NCI-H748 treated with DMSO at 0.1 percent for 48 hours (cell line): ENCODE results near the gene TMEM62.
A peak's percentile ranks its signal among the peaks of the same experiment; 100 is the strongest.

Experiments used
- DNase-seq: peaks from one replicate; lab custom pipeline; 2025; lab: John Stamatoyannopoulos, UW

TMEM62 gene

DNA sequence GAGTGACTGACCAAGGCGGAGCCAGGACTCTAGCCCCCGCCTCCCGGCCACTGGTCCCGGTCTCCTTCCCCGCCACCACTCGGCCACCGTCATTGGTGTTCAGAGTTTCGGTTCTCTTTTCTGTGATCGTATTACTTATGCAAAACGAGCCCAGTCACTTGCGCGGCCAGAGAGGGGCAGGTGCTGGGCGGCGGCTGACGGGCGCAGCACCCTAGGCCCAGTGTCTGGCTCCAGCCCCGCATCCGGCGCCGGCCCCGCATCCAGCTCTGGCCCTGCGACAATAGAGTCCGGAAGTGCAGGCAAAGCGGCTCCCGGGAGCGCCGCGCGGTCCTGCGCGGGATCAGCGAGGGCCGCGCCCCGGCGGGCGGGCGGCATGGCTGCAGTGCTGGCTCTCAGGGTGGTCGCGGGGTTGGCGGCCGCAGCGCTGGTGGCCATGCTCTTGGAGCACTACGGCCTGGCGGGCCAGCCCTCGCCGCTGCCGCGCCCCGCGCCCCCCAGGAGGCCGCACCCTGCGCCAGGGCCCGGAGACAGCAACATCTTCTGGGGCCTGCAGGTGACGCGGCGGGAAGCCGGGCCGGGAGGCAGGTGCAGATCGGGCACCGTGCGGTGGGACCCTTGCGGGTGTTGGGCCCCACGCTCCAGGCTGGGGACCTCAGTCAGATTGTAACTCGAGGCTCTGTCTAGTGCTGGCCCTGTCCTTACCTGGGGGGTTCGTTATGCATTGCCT is at the start of gene TMEM62:
TSS of gene TMEM62 (plus strand) at position 157 of the 727 bp plus-strand sequence. CDS start at position 374, 217 bp downstream.
- peak; percentile 42 for DNase-seq

DNA sequence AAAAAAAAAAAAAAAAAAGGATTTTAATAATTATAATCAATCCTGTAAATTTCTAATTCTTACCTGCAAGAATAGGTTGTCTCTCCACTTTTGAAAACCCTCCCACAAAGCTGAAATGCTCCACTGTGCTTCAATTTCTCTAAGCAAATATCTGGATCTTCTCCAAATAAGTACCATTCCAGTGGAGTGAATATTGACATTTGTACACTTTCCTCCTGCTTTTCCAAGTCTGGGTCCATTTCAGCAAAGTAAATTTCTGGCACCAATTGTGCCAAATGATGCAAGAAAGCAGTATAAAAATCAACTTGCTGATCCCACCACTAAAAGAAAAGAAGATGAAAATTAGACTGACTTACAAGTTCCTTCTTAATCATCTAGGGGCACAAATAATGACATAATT is 47.5 kb upstream of the TMEM62 start:
- DNase-seq = no peak

GRCh38 chr15:43086551-43086950 is 46.8 kb upstream of the TMEM62 start:
- DNase-seq = no peak

DNA sequence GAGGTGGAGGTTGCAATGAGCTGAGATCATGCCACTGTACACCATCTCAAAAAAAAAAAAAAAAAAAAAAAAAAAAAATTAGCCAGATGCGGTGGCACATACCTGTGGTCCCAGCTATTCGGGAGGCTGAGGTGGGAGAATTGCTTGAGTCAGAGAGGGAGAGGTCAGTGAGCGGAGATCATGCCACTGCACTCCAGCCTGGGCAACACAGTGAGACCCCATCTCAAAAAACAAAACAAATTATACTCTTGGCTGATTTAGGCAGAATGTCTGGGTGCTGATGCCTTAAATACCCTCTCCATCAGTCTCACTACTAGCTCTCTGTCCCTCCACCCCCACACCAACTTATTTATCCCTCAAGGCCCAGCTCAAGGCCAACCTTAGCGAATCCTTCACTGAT is 41.5 kb upstream of the TMEM62 start:
- no peak for DNase-seq

DNA sequence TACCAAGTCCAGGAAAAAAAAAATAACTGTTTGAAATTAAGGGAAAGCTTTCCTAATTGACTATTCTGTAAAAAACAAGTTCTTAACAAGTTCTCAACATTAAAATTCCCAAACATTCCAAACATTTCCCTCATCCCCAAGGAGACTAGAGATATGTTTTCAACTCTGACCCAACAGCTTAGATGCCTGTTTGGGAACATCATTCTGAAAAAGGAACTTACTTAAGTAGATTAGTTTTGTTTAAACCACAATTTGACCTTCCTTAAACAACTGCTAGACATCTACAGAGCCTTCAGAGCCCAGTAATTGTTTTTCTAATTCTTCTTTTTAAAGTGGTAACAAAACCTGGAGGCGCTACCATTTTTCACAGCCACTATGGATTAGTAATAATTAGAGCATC is 40.4 kb upstream of the TMEM62 start:
- no peak for DNase-seq

- no peak for DNase-seq
Observed at GRCh38 chr15:43094416-43095030, 38.9 kb upstream of the TMEM62 start.

DNA sequence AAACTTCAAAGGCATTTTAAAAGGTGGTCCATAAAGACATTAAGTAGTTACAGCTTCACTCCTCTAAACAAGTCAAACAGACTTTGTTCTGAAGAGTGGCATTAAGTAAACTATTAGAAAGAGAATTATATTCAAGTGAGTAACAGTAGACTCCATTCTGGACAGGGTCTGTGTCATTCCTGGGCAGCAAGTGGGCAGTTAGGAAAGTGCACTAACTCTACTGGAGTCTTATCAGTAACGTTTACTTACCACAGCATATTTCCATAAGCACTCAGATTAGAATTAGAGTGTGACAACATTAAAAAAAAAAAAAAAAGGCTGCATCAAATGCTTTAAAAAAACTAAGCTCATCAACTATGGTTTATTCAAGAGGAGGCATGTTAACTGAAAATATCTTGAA is 38.1 kb upstream of the TMEM62 start:
- DNase-seq = no peak

DNA sequence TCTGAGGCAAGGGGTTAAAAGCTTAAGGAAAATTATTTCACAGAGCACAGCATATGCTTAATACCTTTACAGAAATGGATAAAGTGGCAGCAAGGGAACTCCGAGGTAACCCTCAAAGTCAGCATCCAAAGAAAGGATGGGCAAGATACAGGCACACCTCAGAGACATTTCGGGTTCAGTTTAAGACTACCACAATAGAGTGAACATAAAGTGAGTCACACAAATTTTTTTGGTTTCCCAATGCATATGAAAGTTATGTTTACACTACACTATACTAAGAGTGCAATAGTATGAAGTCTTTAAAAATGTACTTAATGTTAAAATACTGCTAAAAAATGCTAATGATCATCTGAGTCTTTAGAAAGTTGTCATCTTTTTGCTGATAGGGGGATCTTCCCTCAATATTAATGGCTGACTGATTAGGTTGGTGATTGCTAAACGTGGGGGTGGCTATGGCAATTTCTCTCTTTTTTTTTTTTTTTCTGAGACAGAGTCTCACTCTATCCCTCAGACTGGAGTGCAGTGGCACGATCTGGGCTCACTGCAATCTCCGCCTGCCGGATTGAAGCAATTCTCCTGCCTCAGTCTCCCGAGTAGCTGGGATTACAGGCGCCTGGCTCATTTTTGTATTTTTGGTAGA is 37.6 kb upstream of the TMEM62 start:
- DNase-seq = no peak

DNA sequence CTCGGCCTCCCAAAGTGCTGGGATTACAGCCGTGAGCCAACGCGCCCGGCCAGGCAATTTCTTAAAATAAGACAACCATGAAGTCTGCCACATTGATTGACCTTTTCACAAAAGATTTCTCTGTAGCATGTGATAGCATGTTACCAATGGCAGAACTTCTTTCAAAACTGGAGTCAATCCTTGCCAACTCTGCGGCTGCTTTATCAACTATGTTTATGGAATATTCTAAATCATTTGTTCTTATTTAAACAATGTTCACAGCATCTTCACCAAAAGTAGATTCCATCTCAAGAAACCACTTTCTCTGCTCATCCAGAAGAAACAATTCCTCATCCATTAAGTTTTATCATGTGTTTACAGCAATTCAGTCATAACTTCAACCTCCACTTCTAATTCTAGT is 37.0 kb upstream of the TMEM62 start:
- DNase-seq = no peak

DNA sequence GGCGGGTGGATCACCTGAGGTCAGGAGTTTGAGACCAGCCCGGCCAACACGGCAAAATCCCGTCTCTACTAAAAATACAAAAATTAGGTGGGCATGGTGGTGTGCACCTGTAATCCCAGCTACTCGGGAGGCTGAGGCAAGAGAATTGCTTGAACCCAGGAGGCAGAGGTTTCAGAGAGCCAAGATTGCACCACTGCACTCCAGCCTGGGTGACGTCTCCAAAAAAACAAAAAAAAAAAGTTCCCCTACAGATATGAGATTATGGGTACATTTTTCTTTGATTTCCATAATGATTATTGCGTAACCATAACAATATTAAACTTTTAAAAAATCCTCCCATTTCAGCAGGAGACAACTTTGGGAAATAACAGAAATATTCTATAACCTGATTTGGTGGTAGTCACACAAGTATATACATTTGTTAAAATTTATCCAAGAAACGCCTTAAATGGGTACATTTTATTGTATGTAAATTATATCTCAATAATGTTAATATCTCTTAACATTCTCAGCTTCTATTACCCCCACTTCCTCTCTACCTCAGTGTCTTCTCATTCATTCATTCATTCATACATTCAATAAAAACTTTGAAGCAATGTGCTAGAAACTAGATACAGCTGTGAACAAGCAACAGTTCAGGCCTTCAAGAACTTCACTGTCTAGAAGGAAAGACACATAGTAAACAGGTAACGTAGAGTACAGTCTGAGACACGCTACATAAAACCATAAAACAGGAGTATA is 34.1 kb upstream of the TMEM62 start:
- no peak for DNase-seq

- DNase-seq = no peak
Observed at GRCh38 chr15:43100971-43101370, 32.4 kb upstream of the TMEM62 start.

DNA sequence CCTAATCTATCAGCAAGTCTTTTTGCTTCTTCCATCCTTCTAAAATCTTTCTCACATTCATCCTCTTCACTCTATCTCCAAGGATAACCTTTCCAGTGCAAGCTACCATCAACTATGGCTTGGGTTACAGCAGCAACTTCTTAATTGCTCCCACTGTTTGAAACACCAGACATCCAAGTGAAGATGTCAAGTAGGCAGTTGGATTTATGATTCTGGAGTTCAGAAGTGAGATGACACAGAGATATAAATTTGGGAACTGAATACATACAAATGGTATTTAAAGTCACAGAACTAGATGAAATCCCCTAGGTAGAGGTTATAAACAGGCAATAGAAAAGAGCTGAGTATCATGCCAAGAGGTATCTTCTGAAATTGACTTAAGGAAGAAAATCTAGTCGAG is 31.2 kb upstream of the TMEM62 start:
- DNase-seq = no peak

DNA sequence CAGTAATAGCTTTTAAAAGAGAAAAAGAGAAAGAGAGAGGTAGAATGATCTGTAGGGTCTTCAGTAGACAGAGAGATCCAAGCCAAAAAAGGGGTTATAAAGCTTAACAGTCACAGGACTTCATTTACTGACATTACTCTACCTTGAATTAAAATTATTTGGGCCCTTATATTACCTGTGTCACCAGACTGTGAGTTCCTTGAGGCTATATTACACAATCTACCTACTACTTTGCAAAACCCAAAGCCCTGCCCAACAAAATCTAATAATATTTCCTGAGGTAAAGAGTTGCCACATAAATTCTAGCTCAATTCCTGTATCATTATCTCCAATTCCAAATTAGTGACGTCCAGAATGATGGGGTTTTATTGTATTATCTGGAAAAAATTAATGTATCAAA is 29.5 kb upstream of the TMEM62 start:
- no peak for DNase-seq

DNA sequence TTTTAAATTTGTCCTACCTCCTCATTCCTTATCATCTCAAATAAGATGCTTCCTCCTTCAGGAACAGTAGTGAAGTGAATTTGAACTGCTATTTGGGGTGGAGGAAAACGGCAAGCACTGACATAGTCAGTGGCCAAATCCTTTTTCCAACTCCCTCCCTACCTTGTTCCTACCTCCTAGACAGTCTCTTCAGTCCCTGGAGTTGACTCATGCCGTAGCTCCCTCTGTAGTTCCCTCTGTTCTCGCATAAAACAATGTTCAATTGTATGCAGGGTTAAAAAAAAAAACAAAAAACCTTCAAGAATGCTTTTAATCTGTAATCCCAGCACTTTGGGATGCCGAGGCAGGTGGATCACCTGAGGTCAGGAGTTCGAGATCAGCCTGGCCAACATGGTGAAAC is 29.0 kb upstream of the TMEM62 start:
- DNase-seq = no peak

DNA sequence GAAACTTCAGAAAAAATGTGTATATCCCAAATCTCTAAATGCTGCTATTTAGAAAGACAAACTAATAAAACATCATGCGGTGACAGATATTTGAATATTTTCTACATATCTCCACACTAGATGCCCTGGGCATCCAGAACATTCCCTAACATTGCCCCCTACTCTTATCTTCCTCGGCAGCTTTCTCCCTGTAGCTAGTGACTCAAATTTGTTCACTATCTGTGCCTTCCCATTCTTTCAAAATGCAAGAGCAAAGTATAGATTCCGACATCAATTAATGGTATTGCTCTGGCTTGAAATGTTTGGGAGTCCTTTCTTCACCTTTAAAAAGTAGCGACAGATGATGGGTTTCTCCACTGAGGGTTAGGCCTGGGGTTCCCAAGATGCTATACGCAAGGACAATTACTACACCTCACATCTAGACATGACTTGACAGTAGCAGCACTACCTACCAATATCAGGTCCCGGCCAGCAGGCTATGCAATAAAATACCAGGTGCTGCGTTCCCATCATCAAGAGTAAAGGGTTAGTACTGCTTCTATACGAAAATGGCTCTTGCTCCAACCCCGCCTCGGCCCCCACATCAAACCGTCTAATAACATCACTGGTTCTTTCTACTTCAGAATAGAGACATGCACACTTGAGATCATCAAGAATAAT is 28.2 kb upstream of the TMEM62 start:
- DNase-seq = no peak

- DNase-seq = peak; percentile 41
Observed at GRCh38 chr15:43105778-43106485, 27.5 kb upstream of the TMEM62 start, which contains the start of gene UBR1. Gene UBR1 (minus strand): TSS chr15:43106038. CDS start chr15:43106022, 16 bp downstream.

DNA sequence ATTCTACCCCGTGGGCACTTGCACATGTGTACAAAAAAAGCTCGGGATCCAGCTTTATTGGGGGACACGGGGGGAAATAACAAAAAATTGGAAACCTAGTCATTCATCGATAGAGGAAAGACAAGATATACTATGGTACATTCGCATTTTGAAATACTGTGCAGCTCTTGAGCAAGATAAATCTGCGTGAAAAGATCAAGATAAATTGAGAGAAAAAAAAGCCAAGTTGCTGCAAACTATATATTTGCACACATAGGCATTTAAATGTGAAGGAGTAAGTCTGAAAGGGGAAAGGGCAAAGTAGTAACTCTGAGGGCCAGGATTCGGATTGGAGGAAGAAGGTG is 26.9 kb upstream of the TMEM62 start:
- no peak for DNase-seq

DNA sequence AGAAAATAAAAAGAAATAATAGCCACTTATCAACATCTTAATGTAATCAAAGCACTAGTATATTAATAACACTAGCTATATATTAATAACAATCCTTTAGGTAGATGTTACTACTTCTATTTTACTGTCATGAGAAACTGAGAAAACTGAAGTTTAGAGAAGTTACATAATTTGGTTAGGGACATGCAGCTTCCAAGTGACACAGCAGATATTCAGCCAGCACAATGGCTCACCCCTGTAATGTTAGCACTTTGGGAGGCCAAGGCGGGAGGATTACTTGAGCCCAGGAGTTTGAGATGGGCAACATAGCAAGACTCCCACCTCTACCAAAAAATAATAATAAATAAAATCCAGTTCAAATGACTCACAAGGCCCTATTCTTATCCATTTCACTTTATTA is 25.6 kb upstream of the TMEM62 start:
- no peak for DNase-seq

GRCh38 chr15:43111354-43111753 is 22.0 kb upstream of the TMEM62 start:
- DNase-seq = no peak

DNA sequence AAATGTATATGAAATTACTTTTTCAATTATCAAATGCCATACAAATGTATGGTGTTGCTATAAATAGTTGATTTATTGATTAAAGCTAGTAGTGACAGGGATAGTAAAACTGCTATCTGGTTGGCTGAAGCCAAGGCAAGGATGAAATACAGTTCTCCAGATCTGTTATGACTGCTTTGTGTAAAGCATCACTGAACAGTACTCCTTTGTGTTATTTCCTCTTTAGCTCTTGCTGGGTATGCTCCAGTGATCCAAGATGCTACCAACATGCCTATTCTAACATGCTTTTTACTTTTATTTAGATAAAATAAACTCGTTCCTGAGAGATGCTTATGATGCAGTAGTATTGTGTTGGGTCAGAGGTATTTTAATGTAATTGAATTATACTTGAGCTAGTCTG is 15.1 kb upstream of the TMEM62 start:
- no peak for DNase-seq

DNA sequence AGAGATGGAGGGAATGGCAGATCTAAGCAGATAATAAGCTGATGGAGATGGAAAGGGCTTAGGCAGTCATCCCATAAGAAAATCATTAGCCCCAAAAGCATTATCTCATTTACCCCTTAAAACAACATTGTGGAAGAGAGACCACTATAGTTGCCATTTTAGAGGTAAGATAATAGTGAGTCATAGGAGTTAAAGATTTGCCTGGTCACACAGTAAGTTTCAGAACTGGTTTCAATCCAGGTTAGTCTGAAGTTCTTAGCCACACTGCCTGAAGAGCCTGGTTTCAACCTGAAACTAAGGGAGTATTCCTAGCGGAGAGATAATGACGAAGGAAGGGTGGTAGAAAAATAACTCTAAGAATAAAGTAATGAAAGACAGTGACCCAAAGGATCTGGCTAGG is 14.6 kb upstream of the TMEM62 start:
- DNase-seq = no peak

- DNase-seq = no peak
Observed at GRCh38 chr15:43121863-43122262, 11.5 kb upstream of the TMEM62 start.
